Measurements from ENCODE around the gene THBD.
A peak's percentile ranks its signal among the peaks of the same experiment; 100 is the strongest.

Gene THBD

DNA sequence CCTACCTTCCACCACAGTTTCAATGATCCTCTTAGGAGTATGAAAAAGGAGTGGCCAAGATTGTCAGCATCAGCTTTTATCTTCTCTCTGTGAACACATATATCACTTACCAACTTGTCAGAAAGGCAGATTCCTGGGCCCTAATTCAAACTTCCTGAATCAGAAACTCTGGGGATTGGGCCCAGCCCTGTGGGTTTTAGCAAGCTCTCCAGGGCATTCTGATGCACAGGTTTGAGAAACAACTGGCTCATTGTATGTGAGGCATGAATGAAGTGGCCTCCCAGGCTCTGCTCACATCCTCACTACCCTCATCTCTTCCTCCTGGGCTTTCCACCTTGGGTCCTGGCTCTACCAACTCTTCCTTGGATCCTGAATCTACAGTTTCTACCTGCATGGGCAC, 13.2 kb upstream of the THBD start:
- no peak overlapping the region for H3K9ac ChIP-seq (ENCODE audit: low read depth in 1 of 2, low read length in 2 of 2)
- H3K4me3 ChIP-seq (ENCODE audit: low read length in 2 of 2): no peak overlapping the region
- peak overlapping the region in 1 of 2 donors; percentile 45 for H3K27ac ChIP-seq (ENCODE audit: low read depth in 2 of 2, low read length in 2 of 2)
- H3K4me1 ChIP-seq (ENCODE audit: control insufficient read depth in 2 of 2, insufficient read depth in 2 of 2, low read length in 2 of 2): peaks cover 0 to 9% of the 10 kb centered on the region in 2 donors
- no peaks in the 10 kb centered on the region for H3K36me3 ChIP-seq (ENCODE audit: control insufficient read depth in 2 of 2, insufficient read depth in 2 of 2, low read length in 2 of 2)
- no peaks in the 10 kb centered on the region for H3K9me3 ChIP-seq (ENCODE audit: control insufficient read depth in 2 of 2, low read length in 2 of 2)
- H3K27me3 ChIP-seq (ENCODE audit: control insufficient read depth in 2 of 2, insufficient read depth in 2 of 2, low read length in 2 of 2): no peaks in the 10 kb centered on the region

DNA sequence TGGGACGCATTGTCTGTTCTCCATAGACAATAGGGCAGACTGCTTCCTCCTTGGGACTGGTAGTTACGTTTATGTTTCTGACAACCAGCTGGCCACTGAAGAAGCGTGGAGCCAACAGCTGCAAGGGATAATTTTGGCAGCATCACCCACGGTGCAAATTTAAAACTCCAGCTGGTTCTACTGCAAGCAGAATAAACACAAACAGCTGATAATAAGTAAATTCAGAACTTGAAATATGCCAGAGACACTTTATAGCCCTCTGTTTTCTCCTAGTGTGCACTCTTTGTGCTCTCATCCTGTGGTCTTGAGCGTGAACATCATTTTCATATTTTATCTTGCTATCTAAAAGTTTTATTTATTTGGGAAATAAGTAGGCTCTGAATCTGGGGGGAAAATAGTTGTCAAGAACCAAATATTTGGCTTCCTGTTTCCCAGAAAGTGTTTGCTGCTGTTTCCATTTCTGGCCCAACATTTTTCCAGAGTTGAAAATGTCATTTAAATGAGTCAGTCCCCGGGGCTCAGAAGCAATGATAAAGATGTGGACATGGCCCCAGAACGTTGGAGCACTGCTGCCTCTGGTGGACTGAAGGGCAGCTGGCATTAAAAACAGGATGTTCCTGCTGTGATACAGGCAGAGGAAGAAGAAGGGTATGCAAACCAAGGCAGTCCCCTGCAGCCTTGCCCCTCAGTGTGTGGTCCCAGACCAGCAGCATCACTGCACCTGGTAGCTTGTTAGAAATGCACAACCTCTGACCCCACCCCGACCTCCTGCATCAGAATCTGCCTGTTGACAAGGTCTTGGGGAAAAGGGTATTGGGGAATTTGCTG, 12.5 kb upstream of the THBD start:
- no peaks in the 10 kb centered on the region for H3K9me3 ChIP-seq (ENCODE audit: control insufficient read depth in 2 of 2, low read length in 2 of 2)
- no peaks in the 10 kb centered on the region for H3K27me3 ChIP-seq (ENCODE audit: control insufficient read depth in 2 of 2, insufficient read depth in 2 of 2, low read length in 2 of 2)
- H3K27ac ChIP-seq (ENCODE audit: low read depth in 2 of 2, low read length in 2 of 2): peak overlapping the region in 1 of 2 donors; percentile 45
- H3K4me1 ChIP-seq (ENCODE audit: control insufficient read depth in 2 of 2, insufficient read depth in 2 of 2, low read length in 2 of 2): peaks cover 0 to 9% of the 10 kb centered on the region in 2 donors
- H3K4me3 ChIP-seq (ENCODE audit: low read length in 2 of 2): no peak overlapping the region
- no peak overlapping the region for H3K9ac ChIP-seq (ENCODE audit: low read depth in 1 of 2, low read length in 2 of 2)
- no peaks in the 10 kb centered on the region for H3K36me3 ChIP-seq (ENCODE audit: control insufficient read depth in 2 of 2, insufficient read depth in 2 of 2, low read length in 2 of 2)

DNA sequence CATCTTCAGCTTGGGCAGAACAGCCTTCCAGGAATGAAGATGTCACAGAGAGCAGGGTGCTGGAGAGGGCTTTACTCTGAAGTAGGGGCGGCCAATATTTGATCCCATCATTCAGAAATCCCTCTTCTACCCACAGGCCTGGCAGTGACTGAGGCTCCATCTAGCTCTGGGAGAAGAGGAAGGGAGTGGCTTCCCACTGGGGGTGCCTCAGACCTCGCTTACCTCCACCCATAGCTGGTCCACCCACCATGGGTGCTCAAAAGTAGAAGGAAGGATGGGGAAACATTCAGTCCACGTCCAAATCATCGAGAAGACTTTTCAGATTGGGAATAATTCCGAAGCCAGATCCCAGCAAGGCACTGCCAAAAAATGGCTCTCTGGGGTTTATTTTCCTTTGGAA, 11.8 kb upstream of the THBD start:
- Histone ChIP-seq H3K27ac (ENCODE audit: low read depth in 2 of 2, low read length in 2 of 2) (peak overlapping the region in 1 of 2 donors; percentile 29), H3K9me3 (ENCODE audit: control insufficient read depth in 2 of 2, low read length in 2 of 2) (no peaks in the 10 kb centered on the region), H3K4me1 (ENCODE audit: control insufficient read depth in 2 of 2, insufficient read depth in 2 of 2, low read length in 2 of 2) (peaks cover 0 to 9% of the 10 kb centered on the region in 2 donors), H3K4me3 (ENCODE audit: low read length in 2 of 2) (no peak overlapping the region), H3K27me3 (ENCODE audit: control insufficient read depth in 2 of 2, insufficient read depth in 2 of 2, low read length in 2 of 2) (no peaks in the 10 kb centered on the region), H3K36me3 (ENCODE audit: control insufficient read depth in 2 of 2, insufficient read depth in 2 of 2, low read length in 2 of 2) (no peaks in the 10 kb centered on the region), H3K9ac (ENCODE audit: low read depth in 1 of 2, low read length in 2 of 2) (no peak overlapping the region)

GRCh38 chr20:23060629-23061028, 11.2 kb upstream of the THBD start:
- no peaks in the 10 kb centered on the region for H3K36me3 ChIP-seq (ENCODE audit: control insufficient read depth in 2 of 2, insufficient read depth in 2 of 2, low read length in 2 of 2)
- H3K27me3 ChIP-seq (ENCODE audit: control insufficient read depth in 2 of 2, insufficient read depth in 2 of 2, low read length in 2 of 2): no peaks in the 10 kb centered on the region
- H3K4me1 ChIP-seq (ENCODE audit: control insufficient read depth in 2 of 2, insufficient read depth in 2 of 2, low read length in 2 of 2): peaks cover 0 to 9% of the 10 kb centered on the region in 2 donors
- no peak overlapping the region for H3K27ac ChIP-seq (ENCODE audit: low read depth in 2 of 2, low read length in 2 of 2)
- no peak overlapping the region for H3K9ac ChIP-seq (ENCODE audit: low read depth in 1 of 2, low read length in 2 of 2)
- H3K4me3 ChIP-seq (ENCODE audit: low read length in 2 of 2): no peak overlapping the region
- no peaks in the 10 kb centered on the region for H3K9me3 ChIP-seq (ENCODE audit: control insufficient read depth in 2 of 2, low read length in 2 of 2)

DNA sequence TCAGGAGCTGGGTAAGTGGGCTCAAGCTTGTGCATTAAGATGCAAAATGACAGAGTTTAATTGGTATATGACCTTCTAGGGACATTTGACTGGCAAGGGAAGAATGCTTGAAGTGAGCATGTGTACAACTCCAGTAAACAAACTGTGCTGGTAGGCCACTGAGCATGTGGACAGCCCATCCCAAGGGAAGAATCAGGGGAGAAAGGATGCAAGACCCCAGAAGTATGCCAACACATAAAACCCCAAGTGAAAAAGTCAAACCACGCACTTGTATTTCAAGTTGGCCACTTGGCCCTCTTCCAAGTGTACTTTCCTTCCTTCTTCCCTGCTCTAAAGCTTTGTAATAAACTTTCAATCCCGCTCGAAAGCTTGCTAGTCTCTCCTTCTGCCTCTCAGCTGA, 10.4 kb upstream of the THBD start:
- no peak overlapping the region for H3K4me3 ChIP-seq (ENCODE audit: low read length in 2 of 2)
- no peak overlapping the region for H3K27ac ChIP-seq (ENCODE audit: low read depth in 2 of 2, low read length in 2 of 2)
- no peak overlapping the region for H3K9ac ChIP-seq (ENCODE audit: low read depth in 1 of 2, low read length in 2 of 2)
- no peaks in the 10 kb centered on the region for H3K27me3 ChIP-seq (ENCODE audit: control insufficient read depth in 2 of 2, insufficient read depth in 2 of 2, low read length in 2 of 2)
- H3K4me1 ChIP-seq (ENCODE audit: control insufficient read depth in 2 of 2, insufficient read depth in 2 of 2, low read length in 2 of 2): peaks cover 0 to 9% of the 10 kb centered on the region in 2 donors
- no peaks in the 10 kb centered on the region for H3K9me3 ChIP-seq (ENCODE audit: control insufficient read depth in 2 of 2, low read length in 2 of 2)
- H3K36me3 ChIP-seq (ENCODE audit: control insufficient read depth in 2 of 2, insufficient read depth in 2 of 2, low read length in 2 of 2): no peaks in the 10 kb centered on the region

DNA sequence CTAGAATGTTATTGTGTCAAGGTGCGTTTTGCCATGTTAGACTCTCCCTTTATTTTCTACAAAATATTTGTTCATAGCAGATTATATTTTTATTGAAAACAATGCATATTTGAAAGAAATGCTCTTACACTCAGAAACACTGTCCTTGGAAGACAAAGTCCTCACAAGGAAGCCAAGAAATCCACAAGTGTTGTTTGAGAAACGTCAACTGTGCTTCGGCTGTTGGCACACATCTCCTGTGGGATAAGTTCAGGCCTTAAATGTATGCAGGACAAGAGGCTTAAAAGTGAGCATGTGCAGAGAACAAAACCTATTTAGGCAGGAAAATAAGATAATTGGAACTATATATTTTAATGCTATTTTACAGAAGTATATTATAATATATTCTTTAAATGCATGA, 9.5 kb upstream of the THBD start:
- Histone ChIP-seq H3K36me3 (ENCODE audit: control insufficient read depth in 2 of 2, insufficient read depth in 2 of 2, low read length in 2 of 2) (no peaks in the 10 kb centered on the region), H3K27me3 (ENCODE audit: control insufficient read depth in 2 of 2, insufficient read depth in 2 of 2, low read length in 2 of 2) (no peaks in the 10 kb centered on the region), H3K4me3 (ENCODE audit: low read length in 2 of 2) (no peak overlapping the region), H3K4me1 (ENCODE audit: control insufficient read depth in 2 of 2, insufficient read depth in 2 of 2, low read length in 2 of 2) (peaks cover 0 to 9% of the 10 kb centered on the region in 2 donors), H3K9ac (ENCODE audit: low read depth in 1 of 2, low read length in 2 of 2) (no peak overlapping the region), H3K27ac (ENCODE audit: low read depth in 2 of 2, low read length in 2 of 2) (no peak overlapping the region), H3K9me3 (ENCODE audit: control insufficient read depth in 2 of 2, low read length in 2 of 2) (no peaks in the 10 kb centered on the region)

GRCh38 chr20:23058240-23058639, 8.8 kb upstream of the THBD start:
- no peak overlapping the region for H3K4me3 ChIP-seq (ENCODE audit: low read length in 2 of 2)
- H3K27me3 ChIP-seq (ENCODE audit: control insufficient read depth in 2 of 2, insufficient read depth in 2 of 2, low read length in 2 of 2): peaks cover 0 to 2% of the 10 kb centered on the region in 2 donors
- H3K36me3 ChIP-seq (ENCODE audit: control insufficient read depth in 2 of 2, insufficient read depth in 2 of 2, low read length in 2 of 2): no peaks in the 10 kb centered on the region
- no peak overlapping the region for H3K27ac ChIP-seq (ENCODE audit: low read depth in 2 of 2, low read length in 2 of 2)
- H3K9ac ChIP-seq (ENCODE audit: low read depth in 1 of 2, low read length in 2 of 2): no peak overlapping the region
- peaks cover 0 to 9% of the 10 kb centered on the region in 2 donors for H3K4me1 ChIP-seq (ENCODE audit: control insufficient read depth in 2 of 2, insufficient read depth in 2 of 2, low read length in 2 of 2)
- no peaks in the 10 kb centered on the region for H3K9me3 ChIP-seq (ENCODE audit: control insufficient read depth in 2 of 2, low read length in 2 of 2)

DNA sequence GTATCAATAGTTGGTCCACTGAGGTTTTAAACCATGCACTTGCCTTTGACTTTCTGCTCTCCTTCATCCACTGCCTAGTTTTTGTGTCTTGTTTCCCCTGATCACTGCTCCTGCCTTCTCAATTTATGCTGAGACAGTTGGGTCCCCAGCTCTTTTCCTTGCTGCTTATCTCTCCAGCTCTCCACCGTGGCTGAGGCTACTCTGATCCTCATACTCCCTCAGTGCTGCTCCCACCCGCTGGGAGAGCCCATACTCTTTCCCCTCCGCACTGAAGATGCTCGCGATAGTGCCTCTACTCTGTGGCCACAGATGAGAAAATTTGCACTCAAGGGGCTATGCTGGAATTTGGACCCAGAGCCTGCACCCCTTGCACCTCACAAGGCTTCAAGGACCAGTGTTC, 3.4 kb upstream of the THBD start:
- Histone ChIP-seq H3K9ac (ENCODE audit: low read depth in 1 of 2, low read length in 2 of 2) (no peak overlapping the region), H3K27me3 (ENCODE audit: control insufficient read depth in 2 of 2, insufficient read depth in 2 of 2, low read length in 2 of 2) (peaks cover 11 to 22% of the 10 kb centered on the region in 2 donors), H3K4me1 (ENCODE audit: control insufficient read depth in 2 of 2, insufficient read depth in 2 of 2, low read length in 2 of 2) (peaks cover 5 to 15% of the 10 kb centered on the region in 2 donors), H3K27ac (ENCODE audit: low read depth in 2 of 2, low read length in 2 of 2) (no peak overlapping the region), H3K9me3 (ENCODE audit: control insufficient read depth in 2 of 2, low read length in 2 of 2) (no peaks in the 10 kb centered on the region), H3K4me3 (ENCODE audit: low read length in 2 of 2) (no peak overlapping the region), H3K36me3 (ENCODE audit: control insufficient read depth in 2 of 2, insufficient read depth in 2 of 2, low read length in 2 of 2) (no peaks in the 10 kb centered on the region)

DNA sequence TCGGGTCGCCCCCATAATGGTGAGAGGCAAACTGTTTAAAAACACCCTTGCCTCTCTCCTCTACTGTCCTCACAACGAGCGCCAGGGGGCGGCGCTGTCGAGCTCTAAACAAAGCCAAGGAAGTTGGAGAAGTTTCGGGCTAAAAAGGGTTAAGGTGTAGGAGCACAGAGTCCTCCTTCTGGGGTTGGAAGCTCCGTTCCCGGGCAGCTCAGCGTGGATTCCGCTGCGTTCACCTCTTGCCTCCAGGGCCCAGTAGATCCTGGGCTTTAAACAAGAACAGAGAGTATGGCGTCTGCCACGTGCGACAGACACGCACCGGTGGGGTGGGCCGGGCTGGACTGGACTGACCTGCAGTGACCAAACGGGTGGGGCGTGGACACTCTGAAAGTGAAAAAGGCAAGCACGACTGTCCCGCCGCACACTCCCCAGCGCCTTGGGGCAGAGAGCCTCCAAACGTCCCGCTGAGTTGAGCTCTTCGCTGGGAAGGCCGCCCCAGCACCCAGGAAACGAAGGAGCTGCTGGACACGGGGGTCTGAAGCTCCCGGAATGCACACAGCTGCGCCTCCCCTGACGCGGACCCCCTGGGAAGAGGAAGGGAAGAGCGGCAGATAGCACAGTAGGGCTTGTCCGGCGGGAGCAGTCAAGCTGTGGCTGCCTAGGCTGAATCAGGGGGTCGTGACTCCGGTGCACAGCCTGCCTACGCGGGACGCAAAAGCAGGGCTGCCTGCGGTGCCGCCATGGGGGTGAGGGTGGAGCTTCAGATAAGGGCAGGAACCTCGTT, 1.6 kb upstream of the THBD start:
- Histone ChIP-seq H3K36me3 (ENCODE audit: control insufficient read depth in 2 of 2, insufficient read depth in 2 of 2, low read length in 2 of 2) (no peaks in the 10 kb centered on the region), H3K9ac (ENCODE audit: low read depth in 1 of 2, low read length in 2 of 2) (peak overlapping the region; percentile 38 to 51), H3K27me3 (ENCODE audit: control insufficient read depth in 2 of 2, insufficient read depth in 2 of 2, low read length in 2 of 2) (peaks cover 21 to 27% of the 10 kb centered on the region in 2 donors), H3K4me1 (ENCODE audit: control insufficient read depth in 2 of 2, insufficient read depth in 2 of 2, low read length in 2 of 2) (peaks cover 6 to 15% of the 10 kb centered on the region in 2 donors), H3K9me3 (ENCODE audit: control insufficient read depth in 2 of 2, low read length in 2 of 2) (no peaks in the 10 kb centered on the region), H3K4me3 (ENCODE audit: low read length in 2 of 2) (peak overlapping the region; percentile 2 to 56), H3K27ac (ENCODE audit: low read depth in 2 of 2, low read length in 2 of 2) (peak overlapping the region; percentile 64 to 66)
